GM12892 (cell line): ENCODE measurements around the gene POLR3A.

Experiments
- POLR2A ChIP-seq: IDR thresholded peaks from 2 replicates; pipeline ENCODE4 v1.6.1; 2011; ENCODE audit warnings: low read depth, low read length, control low read depth
- POLR2AphosphoS5 ChIP-seq: IDR thresholded peaks from 2 replicates; pipeline ENCODE4 v1.6.1; 2011; ENCODE audit warnings: low read depth, low read length, control low read depth
- TAF1 ChIP-seq: IDR thresholded peaks from 2 replicates; pipeline ENCODE4 v1.6.1; 2011; ENCODE audit warnings: low read depth, mild to moderate bottlenecking, control low read depth, low read length, borderline replicate concordance

GRCh38 chr10:77970869-77971803 lies 58.2 kb downstream of the POLR3A start:
- TF ChIP-seq POLR2A: no peak
- TF ChIP-seq TAF1: no peak
- TF ChIP-seq POLR2AphosphoS5: no peak
